H54 (cell line): ENCODE data around the gene DRAP1.
"Not testable (repeated sequence)": the region's sequence is repeated elsewhere in the genome, so short reads cannot be mapped to it uniquely, and the experiment has no call there.

Source experiments
- DNase-seq: peaks from one replicate; pipeline ENCODE4 v3.0.0; 2011; ENCODE audit warnings: low spot score, mixed read lengths; ENCODE audit not compliant: insufficient read length
- FAIRE-seq: peaks from 3 replicates; lab custom pipeline; 2011; peaks lifted over from hg19 to GRCh38; lab: Jason Lieb, UNC
- POLR2A ChIP-seq: IDR thresholded peaks from 2 replicates; pipeline ENCODE4 v1.6.1; 2011; ENCODE audit warnings: low read depth, mild to moderate bottlenecking, low read length

Gene DRAP1

DNA sequence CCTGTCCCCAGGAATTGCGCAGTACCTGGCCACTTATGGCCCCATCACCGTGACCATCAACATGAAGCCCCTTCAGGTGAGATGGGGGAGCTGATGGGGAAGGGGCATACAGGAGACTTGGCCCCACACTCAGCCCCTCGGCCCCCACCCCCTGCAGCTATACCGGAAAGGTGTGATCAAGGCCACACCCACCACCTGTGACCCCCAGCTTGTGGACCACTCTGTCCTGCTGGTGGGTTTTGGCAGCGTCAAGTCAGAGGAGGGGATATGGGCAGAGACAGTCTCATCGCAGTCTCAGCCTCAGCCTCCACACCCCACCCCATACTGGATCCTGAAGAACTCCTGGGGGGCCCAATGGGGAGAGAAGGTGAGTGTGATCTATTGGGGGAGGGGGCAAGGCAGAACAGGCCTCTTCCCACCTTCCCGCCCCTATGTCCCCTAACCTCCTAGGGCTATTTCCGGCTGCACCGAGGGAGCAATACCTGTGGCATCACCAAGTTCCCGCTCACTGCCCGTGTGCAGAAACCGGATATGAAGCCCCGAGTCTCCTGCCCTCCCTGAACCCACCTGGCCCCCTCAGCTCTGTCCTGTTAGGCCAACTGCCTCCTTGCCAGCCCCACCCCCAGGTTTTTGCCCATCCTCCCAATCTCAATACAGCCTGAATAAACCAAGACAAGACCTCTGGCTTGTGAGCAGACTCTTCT is 36.0 kb upstream of the DRAP1 start:
- DNase-seq (no peak), FAIRE-seq (no peak)
- no peak for TF ChIP-seq POLR2A

- FAIRE-seq (no peak), DNase-seq (no peak)
- no peak for TF ChIP-seq POLR2A
Observed at GRCh38 chr11:65883786-65884715, 35.2 kb upstream of the DRAP1 start.

DNA sequence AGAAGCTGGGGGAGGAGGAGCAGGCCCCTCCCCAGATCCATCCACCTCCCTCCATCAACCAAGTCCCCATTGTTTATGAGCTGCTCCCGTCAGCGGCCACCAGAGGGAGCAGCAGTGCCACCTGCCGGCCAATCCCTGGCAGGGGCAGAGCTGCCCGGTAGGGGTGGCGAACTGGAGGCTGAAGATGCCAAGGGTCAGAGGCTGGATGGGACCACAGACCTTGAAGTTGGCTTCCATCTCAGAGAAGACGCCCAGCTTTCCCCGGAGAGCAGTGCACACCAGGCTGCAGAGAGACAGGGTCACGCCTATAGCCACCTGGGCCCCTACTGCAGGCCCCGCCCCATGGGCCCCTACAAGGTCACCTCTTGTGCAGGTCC is 34.5 kb upstream of the DRAP1 start:
- peak; percentile 77 for DNase-seq
- TF ChIP-seq POLR2A, result no peak
- FAIRE-seq, result no peak

DNA sequence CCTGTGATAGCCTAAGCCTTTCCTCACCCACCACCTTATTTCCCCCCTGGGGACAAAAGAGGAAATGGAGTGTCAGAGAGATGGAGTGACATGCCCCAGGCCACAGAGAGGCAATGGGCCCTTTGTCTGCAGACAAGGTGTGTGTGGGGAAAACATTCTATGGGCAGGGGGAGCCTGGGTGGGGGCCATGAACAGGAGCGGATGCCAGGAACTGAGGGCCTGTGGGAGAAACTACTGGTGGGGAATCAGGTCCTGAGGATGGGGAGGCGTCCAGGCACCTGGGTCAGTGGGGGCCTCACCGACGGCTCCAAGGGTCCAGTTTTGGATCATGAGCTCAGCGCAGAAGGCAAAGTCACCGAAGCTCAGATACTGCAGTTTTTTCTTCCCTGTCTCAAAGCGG is 34.0 kb upstream of the DRAP1 start:
- DNase-seq, result no peak
- no peak for FAIRE-seq
- no peak for TF ChIP-seq POLR2A

DNA sequence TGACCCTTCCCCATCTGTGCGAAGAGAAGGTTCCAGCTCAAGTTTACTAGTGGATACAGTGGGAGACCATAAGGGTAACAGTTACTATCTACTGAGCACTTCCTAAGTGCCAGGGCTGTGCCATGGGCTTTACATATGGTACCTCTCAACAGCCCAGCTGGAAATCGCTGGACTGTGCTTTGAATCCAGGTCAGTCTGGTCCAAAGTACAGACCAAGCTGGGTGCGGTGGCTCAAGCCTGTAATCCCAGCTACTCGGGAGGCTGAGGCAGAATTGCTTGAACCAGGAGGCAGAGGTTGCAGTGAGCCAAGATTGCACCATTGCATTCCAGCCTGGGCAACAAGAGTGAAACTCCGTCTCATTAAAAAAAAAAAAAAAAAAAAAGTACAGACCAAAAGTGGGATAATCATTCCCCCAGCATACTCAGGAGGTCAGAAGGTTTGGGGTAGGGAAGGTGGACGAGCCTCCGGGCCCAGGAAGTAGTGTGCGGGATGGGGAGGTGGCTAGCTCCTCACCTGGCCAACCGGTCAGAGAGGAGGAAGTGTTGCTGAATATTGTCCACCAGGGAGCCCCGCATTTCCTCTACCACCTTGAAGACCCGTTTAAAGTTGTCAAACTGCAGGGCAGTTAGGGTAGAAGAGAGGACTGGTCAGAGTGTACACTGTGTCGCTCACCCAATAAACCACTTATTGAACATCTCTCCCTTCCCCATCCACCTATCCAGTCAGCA is 33.3 kb upstream of the DRAP1 start:
- FAIRE-seq (no peak), DNase-seq (no peak)
- no peak for TF ChIP-seq POLR2A

DNA sequence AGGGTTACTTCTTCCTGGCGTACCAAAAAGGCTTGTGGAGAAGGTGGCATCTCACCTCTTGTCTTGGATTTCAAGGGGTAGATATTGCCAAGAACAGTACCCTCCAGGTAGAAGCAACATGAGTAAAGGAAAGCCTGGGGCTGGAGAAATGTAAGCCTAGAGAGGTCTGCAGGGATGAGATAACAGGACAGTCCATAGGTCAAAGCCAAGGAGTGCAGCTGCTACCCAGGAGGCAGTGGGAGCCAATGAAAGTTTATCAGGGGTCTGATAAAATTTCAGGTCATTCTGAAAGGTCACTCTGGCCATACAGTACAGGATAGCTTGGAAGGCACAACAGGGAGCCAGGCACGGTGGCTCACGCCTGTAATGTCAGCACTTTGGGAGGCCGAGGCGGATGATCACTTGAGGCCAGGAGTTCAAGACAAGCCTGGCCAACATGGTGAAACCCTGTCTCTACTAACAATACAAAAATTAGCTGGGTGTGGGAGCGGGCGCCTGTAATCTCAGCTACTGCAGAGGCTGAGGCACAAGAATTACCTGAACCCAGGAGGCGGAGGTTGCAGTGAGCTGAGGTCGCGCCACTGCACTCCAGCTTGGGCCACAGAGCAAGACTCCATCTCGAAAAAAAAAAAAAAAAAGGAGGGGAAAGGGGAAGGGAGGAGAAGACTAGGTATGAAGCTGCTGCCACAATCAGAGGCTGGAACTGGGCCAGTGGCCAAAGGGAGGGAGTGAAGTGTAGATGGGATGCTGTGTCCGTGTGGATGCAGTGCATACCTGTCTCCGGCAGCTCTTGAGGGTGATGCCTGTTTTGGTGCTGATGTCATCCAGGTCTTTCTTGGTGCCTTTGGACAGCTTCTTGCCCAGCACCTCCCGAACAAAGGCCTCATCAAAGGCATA is 32.2 kb upstream of the DRAP1 start:
- no peak for TF ChIP-seq POLR2A
- no peak for DNase-seq
- FAIRE-seq, result no peak

DNA sequence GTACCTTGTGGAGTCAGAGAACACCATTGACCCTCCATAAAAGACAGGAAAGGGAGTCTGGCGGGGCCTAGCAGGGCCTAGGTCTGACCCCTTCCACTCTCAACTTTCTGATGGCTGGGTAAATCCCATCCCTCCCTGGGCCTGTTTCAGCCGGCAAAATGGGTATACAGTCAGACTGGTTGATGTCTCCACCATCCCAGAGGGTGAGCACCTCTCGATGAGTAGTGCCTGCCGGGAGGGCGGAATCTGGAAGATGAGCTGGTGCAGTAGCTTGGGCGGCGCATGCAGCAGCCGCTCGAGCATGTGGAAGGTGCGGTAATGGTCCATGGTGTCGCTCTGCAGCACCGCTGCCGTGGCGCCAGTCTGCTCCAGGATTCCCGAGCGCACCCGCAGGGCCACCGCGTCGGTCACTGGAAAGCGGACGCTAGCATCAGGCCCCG is 31.5 kb upstream of the DRAP1 start:
- DNase-seq (no peak), FAIRE-seq (no peak)
- TF ChIP-seq POLR2A, result no peak

GRCh38 chr11:65888163-65888814 is 30.9 kb upstream of the DRAP1 start, which contains the start of gene FIBP:
FIBP (minus strand) TSS chr11:65888471; CDS start chr11:65888418, 53 bp downstream.
- DNase-seq, result peak; percentile 87
- FAIRE-seq, result no peak
- TF ChIP-seq POLR2A, result peak; percentile 69

DNA sequence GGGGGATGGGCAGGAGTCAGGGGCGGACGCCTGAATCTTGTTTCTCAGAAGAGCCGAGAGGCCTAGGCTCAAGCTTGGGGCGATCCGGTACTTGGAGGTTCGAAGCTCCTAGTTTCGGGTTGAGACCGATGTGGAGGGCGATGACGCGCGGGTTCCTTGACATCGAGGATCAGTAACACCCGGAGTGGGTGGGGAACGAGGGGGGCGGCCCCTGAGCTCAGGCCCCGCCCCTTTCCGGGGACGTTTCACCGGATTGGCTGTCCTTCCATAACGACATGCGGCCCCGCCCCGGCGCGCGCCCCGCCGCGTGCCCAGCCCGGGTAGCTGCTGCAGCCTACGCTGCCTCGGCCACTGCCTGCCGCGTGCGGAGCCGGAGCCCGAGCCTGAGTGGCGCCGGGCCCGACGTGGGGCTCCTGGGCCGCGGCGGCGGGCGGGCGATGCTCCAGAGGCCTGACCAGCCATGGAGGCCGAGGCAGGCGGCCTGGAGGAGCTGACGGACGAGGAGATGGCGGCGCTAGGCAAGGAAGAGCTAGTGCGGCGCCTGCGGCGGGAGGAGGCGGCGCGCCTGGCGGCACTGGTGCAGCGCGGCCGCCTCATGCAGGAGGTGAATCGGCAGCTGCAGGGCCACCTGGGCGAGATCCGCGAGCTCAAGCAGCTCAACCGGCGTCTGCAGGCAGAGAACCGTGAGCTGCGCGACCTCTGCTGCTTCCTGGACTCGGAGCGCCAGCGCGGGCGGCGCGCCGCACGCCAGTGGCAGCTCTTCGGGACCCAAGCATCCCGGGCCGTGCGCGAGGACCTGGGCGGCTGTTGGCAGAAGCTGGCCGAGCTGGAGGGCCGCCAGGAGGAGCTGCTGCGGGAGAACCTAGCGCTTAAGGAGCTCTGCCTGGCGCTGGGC is 28.7 kb upstream of the DRAP1 start, which contains the start of gene CCDC85B:
TSS of gene CCDC85B (plus strand) at position 350 of the 895 bp plus-strand sequence. CDS start at position 461, 111 bp downstream.
- TF ChIP-seq POLR2A, result peak; percentile 97
- peak; percentile 71 for DNase-seq
- no peak for FAIRE-seq

- 0 out of 2 replicates have a peak, but pooled peaks have one; percentile 10 for TF ChIP-seq POLR2A
- FAIRE-seq, result no peak
- DNase-seq, result no peak
Observed at GRCh38 chr11:65891219-65892136, 27.7 kb upstream of the DRAP1 start.

- 0 out of 2 replicates have a peak, but pooled peaks have one; percentile 10 for TF ChIP-seq POLR2A
- not testable (repeated sequence) for FAIRE-seq, DNase-seq
Observed at GRCh38 chr11:65892137-65892540, 27.1 kb upstream of the DRAP1 start.
